CD4-positive, alpha-beta T cell (primary cell): ENCODE results near the gene NOTO. TPM values are rescaled to one million over a fixed set of nuclear protein-coding genes. Genes with fewer than 3 reads are reported as not detected.
A peak's percentile ranks its signal among the peaks of the same experiment; 100 is the strongest.

Source experiments
- ATAC-seq: fragments of 200-7000 bp; cut with Tn5 transposase; one replicate; pipeline ENCODE4 v1.10.0; 2022; ENCODE audit warnings: mild to moderate bottlenecking; ENCODE audit not compliant: poor library complexity
- CTCF ChIA-PET: fragments of 350-600 bp; sonication (Branson Sonifier 250); formaldehyde crosslinking; loops from one replicate; lab custom pipeline; 2021; ENCODE audit warnings: antibody characterized with exemption, inconsistent platforms; lab: Charles Lee
- POLR2A ChIA-PET: fragments of 350-600 bp; sonication (Branson Sonifier 250); formaldehyde crosslinking; loops from one replicate; lab custom pipeline; 2021; ENCODE audit warnings: antibody characterized with exemption, inconsistent platforms; lab: Charles Lee
- DNase-seq, 14 experiments: peaks; one replicate each; pipeline ENCODE4 v3.0.0-alpha.2; 2013 to 2020; ENCODE audit warnings: mixed read lengths in 2 of 14
- H3K27ac ChIP-seq, 2 donors: one replicate each; pipeline versions ENCODE4 v1.5.1 to v1.7.0; 2013; ENCODE audit warnings: low read length in 2 of 2, low read depth in 1 of 2, mild to moderate bottlenecking in 1 of 2
- H3K27me3 ChIP-seq, 2 experiments: 1 replicate in 1 of 2; 2 replicates in 1 of 2; pipeline versions ENCODE4 v1.6.1 to v1.7.0; 2013; ENCODE audit warnings: low read length in 2 of 2, control low read depth in 1 of 2, mild to moderate bottlenecking in 1 of 2, moderate library complexity in 1 of 2; ENCODE audit not compliant: insufficient read depth in 2 of 2, control insufficient read depth in 1 of 2
- H3K36me3 ChIP-seq: one replicate; pipeline ENCODE4 v1.6.1; 2013; ENCODE audit warnings: low read length, control low read depth; ENCODE audit not compliant: insufficient read depth
- H3K4me1 ChIP-seq: one replicate; pipeline ENCODE4 v1.6.1; 2013; ENCODE audit warnings: low read length, control low read depth; ENCODE audit not compliant: insufficient read depth
- H3K4me3 ChIP-seq: one replicate; pipeline ENCODE4 v1.5.1; 2013; ENCODE audit warnings: mild to moderate bottlenecking, low read length, moderate library complexity
- H3K9me3 ChIP-seq, 2 experiments: 1 replicate in 1 of 2; 2 replicates in 1 of 2; pipeline versions ENCODE4 v1.6.1 to v1.7.0; 2013; ENCODE audit warnings: low read length in 2 of 2, mild to moderate bottlenecking in 2 of 2, control low read depth in 1 of 2, moderate library complexity in 1 of 2; ENCODE audit not compliant: control insufficient read depth in 1 of 2, insufficient read depth in 1 of 2
- H3K27ac Mint-ChIP-seq: one replicate; pipeline ENCODE4 v1.8.0; 2020; ENCODE audit warnings: mixed read lengths
- H3K27me3 Mint-ChIP-seq: one replicate; pipeline ENCODE4 v1.8.0; 2021; ENCODE audit warnings: mixed read lengths
- H3K36me3 Mint-ChIP-seq: one replicate; pipeline ENCODE4 v1.8.0; 2021; ENCODE audit warnings: low read depth, mixed read lengths
- H3K4me1 Mint-ChIP-seq: one replicate; pipeline ENCODE4 v1.8.0; 2021; ENCODE audit warnings: low read depth, mixed read lengths
- H3K4me3 Mint-ChIP-seq: one replicate; pipeline ENCODE4 v1.8.0; 2020; ENCODE audit warnings: mild to moderate bottlenecking, mixed read lengths
- H3K9me3 Mint-ChIP-seq: one replicate; pipeline ENCODE4 v1.8.0; 2020; ENCODE audit warnings: mixed read lengths
- intact Hi-C, 2 experiments: fragments of 100-400 bp; cut with DNase I in 1 of 2; cut with micrococcal nuclease in 1 of 2; formaldehyde crosslinking; loops; one replicate each; pipeline versions ENCODE4 v1.15.1 to v1.9.0; 2023 to 2025; cut with DNase I, micrococcal nuclease
- polyA plus RNA-seq, 2 donors: library from polyadenylated mRNA; unstranded; fragments of 120-200 nt; gene quantifications; one replicate each; pipeline ENCODE4 v1.2.1, GENCODE V29; 2013
- total RNA-seq, 174 experiments: library from RNA in 2 of 174; stranded (reverse) in 2 of 174; gene quantifications; one replicate each; pipeline ENCODE4 v1.2.3 and lab custom pipeline; 2021 to 2026
- TF ChIP-seq, protein P1 (sequence below): fragments of 200-600 bp; IDR thresholded peaks from one replicate; pipeline ENCODE4 v1.8.0; 2022; ENCODE audit warnings: antibody characterized with exemption, mild to moderate bottlenecking

NOTO gene, protein sequence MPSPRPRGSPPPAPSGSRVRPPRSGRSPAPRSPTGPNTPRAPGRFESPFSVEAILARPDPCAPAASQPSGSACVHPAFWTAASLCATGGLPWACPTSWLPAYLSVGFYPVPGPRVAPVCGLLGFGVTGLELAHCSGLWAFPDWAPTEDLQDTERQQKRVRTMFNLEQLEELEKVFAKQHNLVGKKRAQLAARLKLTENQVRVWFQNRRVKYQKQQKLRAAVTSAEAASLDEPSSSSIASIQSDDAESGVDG
- total RNA-seq: not detected
- polyA plus RNA-seq (2013, experiment 1 of 2): not detected
- not detected for polyA plus RNA-seq (2013, experiment 2 of 2)
- 0 to 0.08 (median 0) reads per million in 172 experiments for total RNA-seq (lab: John Stamatoyannopoulos, UW)

DNA sequence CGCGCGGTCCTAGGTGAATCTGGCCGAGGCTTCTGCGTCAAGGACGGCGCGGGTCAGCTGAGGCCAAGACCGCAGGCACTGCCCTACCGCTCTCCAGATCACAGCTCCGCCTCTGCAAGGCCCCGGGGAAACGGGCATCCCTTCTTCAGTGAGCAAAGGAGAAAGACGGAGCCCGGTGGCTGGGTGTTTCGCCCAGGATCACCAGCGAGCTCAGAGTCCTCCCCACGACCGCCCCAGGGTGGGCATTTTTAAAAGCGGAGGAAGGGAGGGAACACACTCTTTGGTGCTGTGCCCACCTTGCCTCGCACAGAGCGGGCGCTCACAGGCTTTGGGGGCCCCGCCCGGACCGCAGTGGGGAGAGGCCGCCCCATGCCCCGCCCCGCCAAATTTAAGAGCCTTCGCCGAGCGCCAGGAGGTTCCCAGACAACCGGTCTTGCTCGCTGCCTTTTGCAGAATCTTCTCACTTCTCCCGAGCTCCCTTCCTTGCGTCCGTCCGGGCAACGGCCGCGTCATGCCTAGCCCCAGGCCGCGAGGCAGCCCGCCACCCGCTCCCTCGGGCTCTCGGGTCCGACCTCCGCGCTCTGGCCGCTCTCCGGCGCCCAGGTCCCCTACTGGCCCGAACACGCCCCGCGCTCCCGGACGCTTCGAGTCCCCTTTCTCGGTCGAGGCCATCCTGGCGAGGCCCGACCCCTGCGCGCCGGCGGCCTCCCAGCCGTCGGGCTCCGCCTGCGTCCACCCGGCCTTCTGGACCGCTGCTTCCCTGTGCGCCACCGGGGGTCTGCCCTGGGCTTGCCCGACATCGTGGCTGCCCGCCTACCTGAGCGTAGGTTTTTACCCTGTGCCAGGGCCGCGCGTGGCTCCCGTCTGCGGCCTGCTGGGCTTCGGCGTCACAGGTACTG, at the start of gene NOTO:
Gene NOTO, plus strand, starts transcription at position 419 of the 899 bp plus-strand sequence. Its CDS starts 93 bp downstream, at position 512.
- no peak for DNase-seq
- no peak within 1 kb of the TSS for H3K4me3 ChIP-seq
- POLR2A ChIA-PET: interaction anchor here (0.9 kb wide), 1 partner anchor 11 kb away, joined by 3 read pairs; no protein-coding TSS in a partner anchor
- Mint-ChIP-seq H3K27ac (no peak within 1 kb of the TSS), H3K4me1 (peaks cover 7% of the 10 kb centered on the region), H3K9me3 (no peaks in the 10 kb centered on the region), H3K36me3 (no peaks in the 10 kb centered on the region), H3K4me3 (peak within 1 kb of the TSS; percentile 67), H3K27me3 (peaks cover 74% of the 10 kb centered on the region)
- no peaks in the 10 kb centered on the region for H3K36me3 ChIP-seq
- ATAC-seq: peak; percentile 64
- peaks cover 0 to 10% of the 10 kb centered on the region in 2 experiments for H3K9me3 ChIP-seq
- peaks cover 18% of the 10 kb centered on the region for H3K4me1 ChIP-seq
- intact Hi-C loops: no loop called here
- TF ChIP-seq, protein P1, sequence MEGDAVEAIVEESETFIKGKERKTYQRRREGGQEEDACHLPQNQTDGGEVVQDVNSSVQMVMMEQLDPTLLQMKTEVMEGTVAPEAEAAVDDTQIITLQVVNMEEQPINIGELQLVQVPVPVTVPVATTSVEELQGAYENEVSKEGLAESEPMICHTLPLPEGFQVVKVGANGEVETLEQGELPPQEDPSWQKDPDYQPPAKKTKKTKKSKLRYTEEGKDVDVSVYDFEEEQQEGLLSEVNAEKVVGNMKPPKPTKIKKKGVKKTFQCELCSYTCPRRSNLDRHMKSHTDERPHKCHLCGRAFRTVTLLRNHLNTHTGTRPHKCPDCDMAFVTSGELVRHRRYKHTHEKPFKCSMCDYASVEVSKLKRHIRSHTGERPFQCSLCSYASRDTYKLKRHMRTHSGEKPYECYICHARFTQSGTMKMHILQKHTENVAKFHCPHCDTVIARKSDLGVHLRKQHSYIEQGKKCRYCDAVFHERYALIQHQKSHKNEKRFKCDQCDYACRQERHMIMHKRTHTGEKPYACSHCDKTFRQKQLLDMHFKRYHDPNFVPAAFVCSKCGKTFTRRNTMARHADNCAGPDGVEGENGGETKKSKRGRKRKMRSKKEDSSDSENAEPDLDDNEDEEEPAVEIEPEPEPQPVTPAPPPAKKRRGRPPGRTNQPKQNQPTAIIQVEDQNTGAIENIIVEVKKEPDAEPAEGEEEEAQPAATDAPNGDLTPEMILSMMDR: no peak
- CTCF ChIA-PET: interaction anchor here (1.0 to 1.7 kb wide), 3 partner anchors 9 to 25 kb away, joined by 4 to 5 read pairs (median 4); no protein-coding TSS in a partner anchor
- no peak within 1 kb of the TSS for H3K27ac ChIP-seq
- peaks cover 39 to 54% of the 10 kb centered on the region in 2 experiments for H3K27me3 ChIP-seq

DNA sequence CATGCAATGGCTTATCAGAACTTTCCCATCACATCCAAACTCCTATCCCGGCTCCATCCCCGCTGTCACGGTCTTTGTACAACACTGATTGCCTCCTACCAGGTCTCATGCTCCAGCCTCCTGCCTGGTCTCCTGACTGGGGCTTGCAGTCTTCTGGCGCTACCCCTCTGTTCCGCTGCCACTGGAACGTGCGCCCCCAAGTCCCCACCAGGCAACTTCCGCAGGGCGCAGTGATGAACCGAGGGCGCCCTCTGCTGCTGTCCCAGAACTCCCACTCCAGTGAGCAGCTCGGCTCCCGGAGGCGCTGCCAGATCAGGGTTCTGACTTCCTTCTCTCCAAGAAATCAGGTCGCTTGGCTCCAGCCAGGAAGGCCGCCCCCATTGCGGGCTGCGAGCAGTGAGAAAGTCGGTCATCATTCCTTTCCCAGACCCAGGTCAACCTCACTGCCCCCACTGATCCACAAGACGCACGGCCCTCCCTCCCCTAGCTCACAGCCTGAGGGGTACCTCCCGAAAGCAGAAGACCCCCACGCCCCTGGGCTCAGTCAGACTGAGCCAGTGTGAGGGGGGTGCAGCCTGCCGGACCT, 45.7 kb upstream of the NOTO start:
- H3K36me3 Mint-ChIP-seq: no peaks in the 10 kb centered on the region
- no peaks in the 10 kb centered on the region for H3K36me3 ChIP-seq
- no peaks in the 10 kb centered on the region for H3K9me3 Mint-ChIP-seq
- H3K4me3 Mint-ChIP-seq: no peak overlapping the region
- TF ChIP-seq, protein P1: peak; percentile 40
- intact Hi-C loops: no loop called here
- H3K27ac Mint-ChIP-seq: no peak overlapping the region
- H3K4me1 Mint-ChIP-seq: no peaks in the 10 kb centered on the region
- no peak overlapping the region for H3K4me3 ChIP-seq
- H3K9me3 ChIP-seq: no peaks in the 10 kb centered on the region
- DNase-seq (peak in 11 of 14 experiments; percentile 6 to 57 (median 24)), ATAC-seq (no peak)
- H3K27me3 ChIP-seq: peaks cover 12 to 23% of the 10 kb centered on the region in 2 experiments
- CTCF ChIA-PET: interaction anchor here (0.7 to 1.5 kb wide), 3 partner anchors 21 to 72 kb away, joined by 3 to 4 read pairs (median 3); no protein-coding TSS in a partner anchor
- POLR2A ChIA-PET: no interaction called here
- H3K4me1 ChIP-seq: peaks cover 5% of the 10 kb centered on the region
- H3K27me3 Mint-ChIP-seq: peaks cover 50% of the 10 kb centered on the region
- no peak overlapping the region for H3K27ac ChIP-seq

DNA sequence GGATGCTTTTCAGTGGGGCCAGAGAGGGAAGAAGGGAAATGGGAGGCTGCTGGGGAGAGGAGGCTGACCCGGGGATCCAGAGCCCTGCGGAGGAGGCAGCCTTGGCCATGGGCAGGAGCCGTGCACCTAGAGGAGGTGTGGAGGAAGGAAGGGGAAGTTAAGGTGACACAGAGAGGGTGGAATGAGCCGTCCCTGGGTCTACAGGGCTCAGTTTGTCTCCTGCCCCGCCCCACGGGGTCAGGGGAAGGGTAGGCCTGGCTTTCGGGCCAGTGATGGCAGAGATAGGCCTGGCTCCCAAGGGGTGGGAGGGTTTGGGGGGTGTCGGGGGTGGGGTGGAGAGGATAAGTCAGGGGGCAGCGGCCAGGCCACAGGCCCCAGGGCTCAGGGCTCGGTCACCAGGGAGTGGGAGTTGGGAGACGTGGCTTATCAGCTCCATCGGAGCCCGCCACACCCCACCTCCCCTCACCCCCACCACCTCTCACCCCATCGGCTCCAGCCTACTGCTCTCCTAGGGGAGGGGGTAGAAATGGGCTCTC, 39.5 kb upstream of the NOTO start:
- peaks cover 22% of the 10 kb centered on the region for H3K27me3 Mint-ChIP-seq
- H3K4me3 Mint-ChIP-seq: no peak overlapping the region
- H3K4me1 Mint-ChIP-seq: no peaks in the 10 kb centered on the region
- Histone ChIP-seq H3K9me3 (no peaks in the 10 kb centered on the region), H3K27ac (no peak overlapping the region), H3K27me3 (peaks cover 2 to 5% of the 10 kb centered on the region in 2 experiments), H3K4me3 (no peak overlapping the region), H3K36me3 (no peaks in the 10 kb centered on the region), H3K4me1 (no peaks in the 10 kb centered on the region)
- CTCF ChIA-PET: interaction anchor here (0.7 to 2.2 kb wide), 3 partner anchors 14 to 167 kb away, joined by 4 to 19 read pairs (median 9); no protein-coding TSS in a partner anchor
- H3K36me3 Mint-ChIP-seq: no peaks in the 10 kb centered on the region
- POLR2A ChIA-PET: no interaction called here
- H3K9me3 Mint-ChIP-seq: no peaks in the 10 kb centered on the region
- no peak for DNase-seq
- no peak overlapping the region for H3K27ac Mint-ChIP-seq
- TF ChIP-seq, protein P1: no peak
- intact Hi-C loops: loop anchor here (1.0 to 5.0 kb wide), 5 partner anchors 78 to 391 kb away; no protein-coding TSS in a partner anchor
- ATAC-seq: no peak
